ENCODE measurements around the gene CCDC83.

DNA sequence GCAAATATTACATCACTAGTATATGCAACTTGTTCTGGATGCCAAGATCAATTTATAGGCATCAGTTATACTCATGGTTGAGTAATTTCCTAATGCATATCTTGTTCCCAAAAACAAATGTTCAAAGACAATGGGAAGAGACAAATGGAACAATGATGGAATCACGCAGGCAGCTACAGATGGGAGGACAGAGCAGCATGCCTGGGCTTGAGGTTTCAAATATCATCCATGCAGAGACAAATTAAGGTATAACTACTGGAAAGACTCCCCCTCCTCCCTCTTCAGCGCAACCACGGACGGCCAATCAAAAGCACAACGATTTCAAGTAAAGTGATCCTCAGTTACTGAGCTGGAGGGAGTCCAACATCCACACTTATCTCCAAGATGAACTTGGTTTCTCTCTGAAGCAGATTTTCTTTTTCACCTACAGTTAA, 106.8 kb downstream of the CCDC83 start:
- no peak for TF ChIP-seq NR2C2 (CRISPR knock-in tag; IDR thresholded peaks at IDR 0.05)
- TF ChIP-seq NR2C2 (tag; IDR thresholded peaks at IDR 0.05), result no peak
- TF ChIP-seq, protein P1, sequence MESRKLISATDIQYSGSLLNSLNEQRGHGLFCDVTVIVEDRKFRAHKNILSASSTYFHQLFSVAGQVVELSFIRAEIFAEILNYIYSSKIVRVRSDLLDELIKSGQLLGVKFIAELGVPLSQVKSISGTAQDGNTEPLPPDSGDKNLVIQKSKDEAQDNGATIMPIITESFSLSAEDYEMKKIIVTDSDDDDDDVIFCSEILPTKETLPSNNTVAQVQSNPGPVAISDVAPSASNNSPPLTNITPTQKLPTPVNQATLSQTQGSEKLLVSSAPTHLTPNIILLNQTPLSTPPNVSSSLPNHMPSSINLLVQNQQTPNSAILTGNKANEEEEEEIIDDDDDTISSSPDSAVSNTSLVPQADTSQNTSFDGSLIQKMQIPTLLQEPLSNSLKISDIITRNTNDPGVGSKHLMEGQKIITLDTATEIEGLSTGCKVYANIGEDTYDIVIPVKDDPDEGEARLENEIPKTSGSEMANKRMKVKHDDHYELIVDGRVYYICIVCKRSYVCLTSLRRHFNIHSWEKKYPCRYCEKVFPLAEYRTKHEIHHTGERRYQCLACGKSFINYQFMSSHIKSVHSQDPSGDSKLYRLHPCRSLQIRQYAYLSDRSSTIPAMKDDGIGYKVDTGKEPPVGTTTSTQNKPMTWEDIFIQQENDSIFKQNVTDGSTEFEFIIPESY (CRISPR knock-in tag; IDR thresholded peaks at IDR 0.05), result no peak
- no peak for TF ChIP-seq BACH1 (tag; IDR thresholded peaks at IDR 0.05)
- TF ChIP-seq RAD51 (IDR thresholded peaks at IDR 0.05; ENCODE audit: borderline replicate concordance, low read depth), result no peak
- TF ChIP-seq ARHGAP35 (IDR thresholded peaks at IDR 0.05; ENCODE audit: partially characterized antibody), result no peak
- no peak for TF ChIP-seq FOXK1 (CRISPR knock-in tag; IDR thresholded peaks at IDR 0.05; ENCODE audit: borderline replicate concordance)

Data from K562 (cell line).